ENCODE measurements around the gene VPS37C. TPM values are rescaled to one million over a fixed set of nuclear protein-coding genes. Genes with fewer than 3 reads are reported as not detected.

The VPS37C gene
- total and polyA plus RNA-seq, 9 of the 15 experiments (the other 6 are each of a cell fraction or from before 2014, with no cell fraction given), result 0.62 to 29.8 (median 11.5) TPM

DNA sequence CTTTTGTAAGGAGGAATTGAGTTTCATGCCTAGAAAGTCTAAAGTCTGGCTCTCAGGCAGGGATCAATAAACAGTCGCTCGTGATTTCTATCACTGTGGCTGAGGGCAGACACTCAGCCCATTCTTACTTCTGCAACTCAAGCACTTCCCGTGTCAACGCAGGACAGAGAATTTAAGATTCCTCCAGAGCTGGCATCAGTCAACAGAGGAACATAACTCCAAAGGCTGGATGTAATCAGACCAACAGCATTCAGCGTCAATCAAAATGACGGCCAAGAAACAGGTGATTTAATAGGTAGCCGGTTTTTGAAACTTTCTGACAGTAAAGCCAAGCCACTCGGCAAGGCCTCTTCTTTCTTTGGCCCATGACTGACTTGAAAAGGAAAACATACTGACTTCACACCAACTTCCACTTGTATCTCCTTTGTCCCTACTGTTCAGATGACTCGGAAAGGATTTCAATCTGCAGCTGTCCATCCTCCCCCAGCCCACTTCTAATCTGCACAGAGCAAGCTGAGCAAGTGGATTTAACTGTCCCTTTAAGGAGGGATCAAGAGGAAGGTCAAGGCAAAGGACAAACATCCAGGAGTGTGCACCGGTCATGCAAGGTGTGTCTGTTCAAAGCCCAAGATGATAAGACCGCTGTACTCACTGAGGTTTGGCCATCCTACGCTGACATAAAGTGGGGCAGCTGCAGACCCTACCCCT lies 9.5 kb downstream of the VPS37C start (continued):
- TF ChIP-seq, protein P1, sequence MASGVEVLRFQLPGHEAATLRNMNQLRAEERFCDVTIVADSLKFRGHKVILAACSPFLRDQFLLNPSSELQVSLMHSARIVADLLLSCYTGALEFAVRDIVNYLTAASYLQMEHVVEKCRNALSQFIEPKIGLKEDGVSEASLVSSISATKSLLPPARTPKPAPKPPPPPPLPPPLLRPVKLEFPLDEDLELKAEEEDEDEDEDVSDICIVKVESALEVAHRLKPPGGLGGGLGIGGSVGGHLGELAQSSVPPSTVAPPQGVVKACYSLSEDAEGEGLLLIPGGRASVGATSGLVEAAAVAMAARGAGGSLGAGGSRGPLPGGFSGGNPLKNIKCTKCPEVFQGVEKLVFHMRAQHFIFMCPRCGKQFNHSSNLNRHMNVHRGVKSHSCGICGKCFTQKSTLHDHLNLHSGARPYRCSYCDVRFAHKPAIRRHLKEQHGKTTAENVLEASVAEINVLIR (CRISPR knock-in tag; IDR thresholded peaks at IDR 0.05), result no peak
- TF ChIP-seq ETV1 (tag; conservative IDR thresholded peaks at IDR 0.05; ENCODE audit: low read depth), result no peak
- no peak for TF ChIP-seq COPS2 (conservative IDR thresholded peaks at IDR 0.05)
- no peak for TF ChIP-seq CSDE1 (IDR thresholded peaks at IDR 0.05)
- no peak for TF ChIP-seq ZNF830 (CRISPR knock-in tag; IDR thresholded peaks at IDR 0.05)
- TF ChIP-seq CREBBP (IDR thresholded peaks at IDR 0.05; ENCODE audit: low read depth, low read length), result no peak
- TF ChIP-seq MECOM (CRISPR knock-in tag; IDR thresholded peaks at IDR 0.05), result no peak
- TF ChIP-seq ZNF134 (CRISPR knock-in tag; conservative IDR thresholded peaks at IDR 0.05), result no peak
- no peak for TF ChIP-seq ZNF77 (CRISPR knock-in tag; IDR thresholded peaks at IDR 0.05)
- TF ChIP-seq EHMT2 (IDR thresholded peaks at IDR 0.05), result no peak
- no peak for TF ChIP-seq MBD2 (IDR thresholded peaks at IDR 0.05; ENCODE audit: borderline replicate concordance, low read depth)
- TF ChIP-seq, protein P2, sequence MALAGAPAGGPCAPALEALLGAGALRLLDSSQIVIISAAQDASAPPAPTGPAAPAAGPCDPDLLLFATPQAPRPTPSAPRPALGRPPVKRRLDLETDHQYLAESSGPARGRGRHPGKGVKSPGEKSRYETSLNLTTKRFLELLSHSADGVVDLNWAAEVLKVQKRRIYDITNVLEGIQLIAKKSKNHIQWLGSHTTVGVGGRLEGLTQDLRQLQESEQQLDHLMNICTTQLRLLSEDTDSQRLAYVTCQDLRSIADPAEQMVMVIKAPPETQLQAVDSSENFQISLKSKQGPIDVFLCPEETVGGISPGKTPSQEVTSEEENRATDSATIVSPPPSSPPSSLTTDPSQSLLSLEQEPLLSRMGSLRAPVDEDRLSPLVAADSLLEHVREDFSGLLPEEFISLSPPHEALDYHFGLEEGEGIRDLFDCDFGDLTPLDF (CRISPR knock-in tag; IDR thresholded peaks at IDR 0.05), result no peak
- no peak for TF ChIP-seq SMARCA5 (IDR thresholded peaks at IDR 0.05)
- no peak for TF ChIP-seq KDM4B (IDR thresholded peaks at IDR 0.05; ENCODE audit: borderline replicate concordance in 2 of 2, low read depth in 1 of 2)
- TF ChIP-seq MEF2A (IDR thresholded peaks at IDR 0.05; ENCODE audit: control insufficient read depth, low read depth, low read length), result no peak
- no peak for TF ChIP-seq NCOA4 (IDR thresholded peaks at IDR 0.05; ENCODE audit: partially characterized antibody)
- 0 out of 2 replicates have a peak, but pooled peaks have one; percentile 25 for TF ChIP-seq NFE2 (IDR thresholded peaks at IDR 0.05; ENCODE audit: low read depth)
- TF ChIP-seq JUNB (CRISPR knock-in tag; conservative IDR thresholded peaks at IDR 0.05), result no peak
- no peak for TF ChIP-seq ZNF146 (CRISPR knock-in tag; IDR thresholded peaks at IDR 0.05; ENCODE audit: unreplicated experiment)
- no peak for TF ChIP-seq PHF8 (IDR thresholded peaks at IDR 0.05; ENCODE audit: borderline replicate concordance, low read length)
